ENCODE data around the gene BEGAIN. TPM values are rescaled to one million over a fixed set of nuclear protein-coding genes. Genes with fewer than 3 reads are reported as not detected.

The BEGAIN gene
- total RNA-seq, 1 experiment from 2014 or later, result 17.1 TPM

DNA sequence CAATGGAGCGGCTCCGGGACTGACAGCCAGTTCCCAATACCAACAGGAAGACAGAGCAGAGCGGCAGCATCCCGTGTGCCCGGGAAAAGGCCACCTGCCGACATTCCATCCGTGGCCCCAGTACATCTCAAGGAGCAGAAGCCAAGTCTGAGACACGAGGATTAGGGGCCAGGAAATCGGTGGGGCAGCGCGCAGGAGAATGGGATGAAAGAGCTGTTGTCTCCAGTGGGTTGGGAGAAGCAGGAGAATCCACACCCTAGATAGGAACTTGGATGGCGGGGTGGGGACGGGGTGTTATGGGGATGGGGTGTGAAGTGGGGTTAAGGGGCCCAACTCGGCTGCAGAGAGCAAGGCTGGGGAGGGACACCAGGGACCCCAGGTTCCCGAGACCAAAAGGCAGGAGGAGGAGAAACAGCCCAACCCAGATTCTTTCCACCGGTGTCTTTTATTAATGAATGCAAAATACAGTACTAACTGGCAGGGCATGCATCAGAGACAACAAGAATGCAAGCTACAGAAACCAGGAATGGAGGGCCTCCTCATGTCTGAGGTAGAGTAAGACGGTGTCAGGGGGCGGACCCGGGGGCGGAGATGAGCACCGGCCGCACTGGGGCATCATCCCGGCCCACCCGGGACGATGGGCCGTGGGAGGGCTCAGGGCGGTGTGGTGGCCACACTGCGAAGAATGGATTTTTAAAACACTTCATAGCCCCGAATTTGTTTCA, 50.3 kb downstream of the BEGAIN start:
- DNase-seq (ENCODE audit: low read depth), result no peak

DNA sequence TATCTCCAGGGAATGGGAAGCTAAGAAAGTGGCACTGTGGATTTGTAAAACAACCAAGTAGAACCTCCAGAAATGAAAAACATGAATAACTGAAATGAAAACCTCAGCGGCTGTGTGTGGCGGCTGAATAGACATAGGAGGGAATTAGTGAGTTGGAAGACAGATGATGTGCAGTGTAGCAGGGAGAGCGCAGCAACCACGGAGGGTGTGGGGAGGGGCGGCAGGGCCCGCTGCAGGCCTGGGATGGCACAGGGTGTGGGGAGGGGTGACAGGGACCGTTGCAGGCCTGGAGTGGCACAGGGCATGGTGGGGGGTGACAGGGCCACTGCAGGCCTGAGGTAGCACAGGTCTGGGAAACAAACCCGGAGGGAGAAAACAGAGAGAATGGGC, 51.1 kb downstream of the BEGAIN start:
- no peak for DNase-seq (ENCODE audit: low read depth)

DNA sequence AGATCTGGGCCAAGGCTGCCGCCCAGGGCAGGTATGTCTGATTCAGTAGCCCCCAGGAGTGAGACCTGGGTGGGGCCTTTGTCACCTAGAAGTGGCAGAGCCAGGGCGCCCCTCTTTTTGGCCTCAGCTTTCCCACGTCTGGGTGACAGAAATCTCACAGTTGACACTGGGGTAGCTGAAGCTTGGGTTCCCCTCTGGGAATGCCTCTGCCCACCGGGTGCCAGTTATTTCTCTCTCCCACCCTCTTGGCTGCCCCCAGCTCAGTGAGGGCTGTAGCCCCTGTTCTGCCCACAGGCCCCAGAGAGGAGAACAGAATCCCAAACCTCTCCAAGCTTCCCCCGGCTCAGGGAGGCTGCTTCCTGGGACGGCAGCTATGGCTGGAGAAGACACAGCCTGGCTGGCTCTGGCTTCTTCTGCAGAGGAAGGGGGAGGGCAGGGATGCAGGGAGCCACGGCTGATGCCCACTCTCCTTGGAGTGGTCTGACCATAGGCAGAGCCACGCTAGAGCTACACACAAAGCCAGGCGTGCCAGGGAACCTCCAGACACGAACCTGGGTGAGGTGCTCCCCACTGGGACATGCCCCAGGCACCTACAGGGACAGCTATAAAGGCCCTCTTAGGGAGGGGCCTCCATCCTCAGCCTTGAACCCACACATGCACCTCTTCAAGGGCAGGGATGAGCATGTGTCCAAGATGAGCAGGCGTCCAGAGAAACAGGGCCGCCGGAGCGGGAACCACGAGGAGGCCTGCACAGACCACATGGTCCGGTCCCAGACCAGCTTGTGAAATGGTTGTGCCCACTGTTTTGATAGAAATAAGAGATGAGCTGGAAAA, 51.7 kb downstream of the BEGAIN start:
- DNase-seq (ENCODE audit: low read depth), result no peak

- peak; percentile 60 for DNase-seq (ENCODE audit: low read depth)
These were observed 52.5 kb downstream of the BEGAIN start for GRCh38 chr14:100534528-100535286.

- peak; percentile 22 for DNase-seq (ENCODE audit: low read depth)
These were observed 53.3 kb downstream of the BEGAIN start for GRCh38 chr14:100533656-100534485.

GRCh38 chr14:100532906-100533655, 54.1 kb downstream of the BEGAIN start:
- peak; percentile 83 for DNase-seq (ENCODE audit: low read depth)

GRCh38 chr14:100532154-100532861, 54.9 kb downstream of the BEGAIN start:
- DNase-seq (ENCODE audit: low read depth), result peak; percentile 71

GRCh38 chr14:100531152-100532121, 55.8 kb downstream of the BEGAIN start:
- no peak for DNase-seq (ENCODE audit: low read depth)

GRCh38 chr14:100530270-100531072, 56.7 kb downstream of the BEGAIN start:
- DNase-seq (ENCODE audit: low read depth), result no peak

- DNase-seq (ENCODE audit: low read depth), result no peak
These were observed 57.6 kb downstream of the BEGAIN start for GRCh38 chr14:100529561-100530031.

DNA sequence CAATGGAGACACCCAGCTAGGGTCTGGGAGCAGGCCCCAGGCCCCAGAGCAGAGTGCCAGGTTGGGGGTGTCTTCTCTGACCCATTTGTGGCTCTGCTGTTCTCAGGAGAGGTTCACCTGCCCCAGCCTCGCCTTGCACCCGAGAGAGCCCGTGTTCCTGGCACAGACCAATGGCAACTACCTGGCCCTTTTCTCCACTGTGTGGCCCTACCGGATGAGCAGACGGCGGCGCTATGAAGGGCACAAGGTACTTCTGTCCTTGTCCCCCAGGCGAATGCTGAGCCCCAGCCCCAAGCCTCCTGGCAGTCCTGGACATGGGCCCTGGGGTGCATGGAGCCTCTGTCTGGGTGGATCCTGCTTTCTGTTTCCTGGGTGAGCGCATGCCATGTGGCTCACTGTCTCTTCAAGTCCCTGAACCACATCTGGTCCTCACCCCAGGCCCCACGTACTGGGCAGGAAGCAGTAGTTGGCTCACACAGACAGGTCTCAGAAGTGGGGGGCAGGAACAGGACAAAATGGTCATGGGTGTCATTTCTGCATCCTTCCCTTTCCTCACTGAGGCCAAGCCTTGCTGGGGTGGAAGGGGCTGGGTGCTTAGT, 58.2 kb downstream of the BEGAIN start:
- DNase-seq (ENCODE audit: low read depth), result no peak

- DNase-seq (ENCODE audit: low read depth), result no peak
These were observed 60.6 kb downstream of the BEGAIN start for GRCh38 chr14:100526632-100527031.

DNA sequence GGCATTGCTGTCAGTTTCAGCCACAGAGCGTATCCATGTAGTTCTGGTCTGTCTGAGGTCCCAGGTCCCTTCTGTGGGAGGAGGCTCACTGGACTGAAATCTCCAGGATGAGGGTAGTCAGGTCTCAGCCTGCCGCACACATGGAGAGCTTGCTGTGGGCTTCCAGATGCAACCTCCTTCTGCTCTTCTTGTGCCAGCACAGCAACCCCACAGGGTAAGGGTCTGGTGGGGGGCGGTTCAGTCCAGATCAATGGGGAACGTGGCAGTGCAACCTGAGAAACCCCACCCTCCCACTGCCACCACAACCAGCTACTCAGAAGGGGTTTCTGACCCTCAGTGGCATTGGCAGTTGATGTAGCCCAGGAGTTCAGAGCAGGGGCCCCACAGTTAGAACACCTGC, 61.2 kb downstream of the BEGAIN start:
- no peak for DNase-seq (ENCODE audit: low read depth)

DNA sequence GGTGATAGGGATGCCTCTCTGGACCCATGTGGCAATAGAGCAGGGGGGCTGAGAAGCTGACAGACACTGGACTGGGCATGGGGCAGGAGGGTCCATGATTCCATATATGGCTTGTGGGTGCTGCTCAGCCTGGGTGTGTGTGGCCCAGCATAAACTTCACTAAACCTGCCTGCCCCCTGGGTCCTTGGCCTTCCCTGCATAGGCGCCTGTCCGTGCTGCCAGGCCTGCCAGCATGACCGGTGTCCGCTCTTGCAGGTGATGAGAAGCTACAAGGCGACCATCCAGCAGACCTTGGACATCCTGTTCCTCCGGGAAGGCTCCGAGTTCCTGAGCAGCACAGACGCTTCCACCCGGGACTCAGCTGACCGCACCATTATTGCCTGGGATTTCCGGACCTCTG, 61.6 kb downstream of the BEGAIN start:
- no peak for DNase-seq (ENCODE audit: low read depth)

DNA sequence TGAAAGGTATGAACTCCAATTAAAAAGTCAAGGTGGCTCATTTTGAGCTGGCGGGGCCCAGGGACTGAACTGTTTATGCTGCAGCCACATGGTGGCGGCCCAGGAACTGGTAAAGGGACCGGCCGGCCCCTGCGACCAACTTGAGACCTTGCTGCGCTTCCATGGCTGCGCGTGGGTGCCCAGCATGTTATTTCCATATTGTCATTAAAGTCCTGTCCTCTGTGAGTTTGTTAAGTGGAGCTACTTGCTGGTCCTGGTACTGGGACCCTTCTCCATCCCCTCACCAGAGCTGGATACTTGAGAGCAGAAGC, 62.3 kb downstream of the BEGAIN start:
- DNase-seq (ENCODE audit: low read depth), result no peak

GRCh38 chr14:100524233-100524932, 62.8 kb downstream of the BEGAIN start:
- DNase-seq (ENCODE audit: low read depth), result no peak

DNA sequence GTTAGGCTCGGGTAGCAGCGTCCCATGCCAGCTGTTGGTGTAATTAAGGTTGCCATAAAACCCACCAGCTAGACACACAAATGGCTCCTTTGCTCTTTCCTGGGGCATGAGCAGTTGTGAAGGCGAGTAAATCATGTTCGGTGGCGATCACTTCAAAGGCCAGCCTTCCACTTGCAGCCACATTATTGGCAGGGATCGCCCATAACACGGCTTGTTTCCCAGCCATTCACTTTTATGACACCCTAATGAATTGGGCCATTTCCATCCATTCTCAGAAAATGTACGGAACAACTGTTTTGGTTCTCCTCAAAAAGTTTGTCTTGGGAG, 63.4 kb downstream of the BEGAIN start:
- DNase-seq (ENCODE audit: low read depth), result no peak
